Measurements from ENCODE around the gene PLAAT3. TPM values are rescaled to one million over a fixed set of nuclear protein-coding genes. Genes with fewer than 3 reads are reported as not detected.

The PLAAT3 gene
- polyA plus RNA-seq, 1 experiment = 8.1 TPM

Other genes starting within 250 kb of the PLAAT3 start
- not detected in 2 replicates for gene SLC22A9, start 244.6 kb downstream of the PLAAT3 start, polyA plus RNA-seq (2011; rRNA removed)
- gene PLAAT5, start 123.3 kb downstream of the PLAAT3 start, polyA plus RNA-seq (2011; rRNA removed) = not detected in 2 replicates
- gene LGALS12, start 108.3 kb downstream of the PLAAT3 start, polyA plus RNA-seq (2011; rRNA removed) = not detected in 2 replicates
- gene PLAAT4, start 77.6 kb downstream of the PLAAT3 start, polyA plus RNA-seq (2011; rRNA removed) = 3.5 and 4.7 TPM in 2 replicates
- gene PLAAT2, start 51.1 kb downstream of the PLAAT3 start, polyA plus RNA-seq (2011; rRNA removed) = not detected in 2 replicates
- 41.1 and 52.3 TPM in 2 replicates for gene ATL3, start 56.9 kb upstream of the PLAAT3 start, polyA plus RNA-seq (2011; rRNA removed)
- gene RTN3, start 67.1 kb upstream of the PLAAT3 start, polyA plus RNA-seq (2011; rRNA removed) = 161 and 213 TPM in 2 replicates
- 8.3 and 8.6 TPM in 2 replicates for gene ZFTA, start 154.3 kb upstream of the PLAAT3 start, polyA plus RNA-seq (2011; rRNA removed)
- gene SPINDOC, start 199.0 kb upstream of the PLAAT3 start, polyA plus RNA-seq (2011; rRNA removed) = 15.8 and 20.9 TPM in 2 replicates
- 14.5 and 16.5 TPM in 2 replicates for gene MARK2, start 224.7 kb upstream of the PLAAT3 start, polyA plus RNA-seq (2011; rRNA removed)

Data from AG04450 (cell line).